Activated B cell treated with CpG ODN at 0.5 μM for 24 hours (primary cell): Measurements from ENCODE around the gene MBOAT1. TPM values are rescaled to one million over a fixed set of nuclear protein-coding genes. Genes with fewer than 3 reads are reported as not detected.

ENCODE experiments used
- ATAC-seq: fragments of 200-7000 bp; cut with Tn5 transposase; one replicate; pipeline ENCODE4 v1.10.0; 2021; ENCODE audit warnings: low read depth, mild to moderate bottlenecking, moderate library complexity
- CTCF ChIA-PET: fragments of 350-600 bp; sonication (Branson Sonifier 250); formaldehyde crosslinking; loops from one replicate; lab custom pipeline; 2021; ENCODE audit warnings: antibody characterized with exemption; lab: Charles Lee
- POLR2A ChIA-PET: fragments of 350-600 bp; sonication (Branson Sonifier 250); formaldehyde crosslinking; loops from one replicate; lab custom pipeline; 2021; ENCODE audit warnings: antibody characterized with exemption; lab: Charles Lee
- DNase-seq: peaks from one replicate; pipeline ENCODE4 v3.0.0; 2022
- H3K27ac Mint-ChIP-seq: one replicate; pipeline ENCODE4 v1.8.0; 2020; ENCODE audit warnings: mixed read lengths
- H3K27me3 Mint-ChIP-seq: one replicate; pipeline ENCODE4 v1.8.0; 2021; ENCODE audit warnings: mixed read lengths
- H3K36me3 Mint-ChIP-seq: one replicate; pipeline ENCODE4 v1.8.0; 2021; ENCODE audit warnings: low read depth, mixed read lengths
- H3K4me1 Mint-ChIP-seq: one replicate; pipeline ENCODE4 v1.8.0; 2021; ENCODE audit warnings: mixed read lengths
- H3K4me3 Mint-ChIP-seq: one replicate; pipeline ENCODE4 v1.8.0; 2020; ENCODE audit warnings: mild to moderate bottlenecking, mixed read lengths
- H3K9me3 Mint-ChIP-seq: one replicate; pipeline ENCODE4 v1.8.0; 2020; ENCODE audit warnings: mixed read lengths
- intact Hi-C: fragments of 100-400 bp; cut with micrococcal nuclease; formaldehyde crosslinking; loops from one replicate; pipeline ENCODE4 v1.15.1; 2024
- total RNA-seq: library from RNA; stranded (reverse); gene quantifications from 2 replicates; pipeline ENCODE4 v1.2.3, GENCODE V29; 2022
- TF ChIP-seq, protein P1 (sequence below): fragments of 200-600 bp; IDR thresholded peaks from one replicate; pipeline ENCODE4 v1.8.0; 2022; ENCODE audit warnings: antibody characterized with exemption, mild to moderate bottlenecking

Gene MBOAT1
- total RNA-seq, 1 donor from 2014 or later: 3.7 TPM

DNA sequence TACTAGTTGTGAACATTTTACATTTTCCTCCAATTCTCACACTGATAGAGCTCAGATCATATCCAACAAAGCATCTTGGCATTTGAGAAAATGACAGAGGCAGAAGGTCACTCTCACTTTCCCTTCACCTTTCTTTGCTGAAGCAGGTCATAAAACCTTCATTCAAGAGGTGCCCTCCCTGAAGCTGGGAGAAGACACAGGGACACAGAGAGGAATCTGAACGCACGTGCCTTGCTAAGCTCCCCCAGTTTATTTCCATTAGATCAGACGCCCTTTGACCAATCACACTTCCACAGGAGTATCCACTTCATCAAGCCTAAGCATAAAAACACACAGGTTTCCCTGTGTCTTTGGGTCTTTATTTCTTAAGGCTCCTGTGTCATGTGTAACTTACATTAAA is 9.2 kb upstream of the MBOAT1 start:
- no peak overlapping the region for H3K4me3 Mint-ChIP-seq
- H3K4me1 Mint-ChIP-seq: no peaks in the 10 kb centered on the region
- ChIA-PET CTCF (no interaction called here), POLR2A (no interaction called here)
- H3K27ac Mint-ChIP-seq: no peak overlapping the region
- ATAC-seq (no peak), DNase-seq (no peak)
- TF ChIP-seq, protein P1, sequence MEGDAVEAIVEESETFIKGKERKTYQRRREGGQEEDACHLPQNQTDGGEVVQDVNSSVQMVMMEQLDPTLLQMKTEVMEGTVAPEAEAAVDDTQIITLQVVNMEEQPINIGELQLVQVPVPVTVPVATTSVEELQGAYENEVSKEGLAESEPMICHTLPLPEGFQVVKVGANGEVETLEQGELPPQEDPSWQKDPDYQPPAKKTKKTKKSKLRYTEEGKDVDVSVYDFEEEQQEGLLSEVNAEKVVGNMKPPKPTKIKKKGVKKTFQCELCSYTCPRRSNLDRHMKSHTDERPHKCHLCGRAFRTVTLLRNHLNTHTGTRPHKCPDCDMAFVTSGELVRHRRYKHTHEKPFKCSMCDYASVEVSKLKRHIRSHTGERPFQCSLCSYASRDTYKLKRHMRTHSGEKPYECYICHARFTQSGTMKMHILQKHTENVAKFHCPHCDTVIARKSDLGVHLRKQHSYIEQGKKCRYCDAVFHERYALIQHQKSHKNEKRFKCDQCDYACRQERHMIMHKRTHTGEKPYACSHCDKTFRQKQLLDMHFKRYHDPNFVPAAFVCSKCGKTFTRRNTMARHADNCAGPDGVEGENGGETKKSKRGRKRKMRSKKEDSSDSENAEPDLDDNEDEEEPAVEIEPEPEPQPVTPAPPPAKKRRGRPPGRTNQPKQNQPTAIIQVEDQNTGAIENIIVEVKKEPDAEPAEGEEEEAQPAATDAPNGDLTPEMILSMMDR: no peak
- no peaks in the 10 kb centered on the region for H3K9me3 Mint-ChIP-seq
- H3K36me3 Mint-ChIP-seq: no peaks in the 10 kb centered on the region
- intact Hi-C loops: no loop called here
- peaks cover 7% of the 10 kb centered on the region for H3K27me3 Mint-ChIP-seq

DNA sequence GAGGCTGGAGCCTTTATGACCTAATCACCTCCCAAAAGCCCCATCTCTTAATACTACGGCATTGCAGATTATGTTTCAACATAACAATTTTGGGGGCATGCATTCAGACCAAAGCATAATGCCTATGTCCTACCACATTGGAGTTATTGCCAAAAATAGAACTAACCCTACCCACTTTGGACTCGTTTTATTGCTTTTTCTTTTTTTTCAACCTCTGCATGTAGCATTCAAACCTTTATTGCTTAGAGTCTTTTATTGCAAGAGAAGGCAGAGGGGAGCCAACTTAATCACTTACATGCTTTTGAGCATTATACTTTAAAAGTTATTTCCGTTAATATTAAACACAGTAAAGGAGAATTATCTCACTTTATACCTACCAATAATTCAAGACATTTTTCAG is 8.1 kb upstream of the MBOAT1 start:
- DNase-seq (no peak), ATAC-seq (no peak)
- Mint-ChIP-seq H3K36me3 (no peaks in the 10 kb centered on the region), H3K27ac (no peak overlapping the region), H3K27me3 (peaks cover 7% of the 10 kb centered on the region), H3K4me3 (no peak overlapping the region), H3K4me1 (no peaks in the 10 kb centered on the region), H3K9me3 (no peaks in the 10 kb centered on the region)
- TF ChIP-seq, protein P1: no peak
- CTCF ChIA-PET: no interaction called here
- POLR2A ChIA-PET: no interaction called here
- intact Hi-C loops: no loop called here

DNA sequence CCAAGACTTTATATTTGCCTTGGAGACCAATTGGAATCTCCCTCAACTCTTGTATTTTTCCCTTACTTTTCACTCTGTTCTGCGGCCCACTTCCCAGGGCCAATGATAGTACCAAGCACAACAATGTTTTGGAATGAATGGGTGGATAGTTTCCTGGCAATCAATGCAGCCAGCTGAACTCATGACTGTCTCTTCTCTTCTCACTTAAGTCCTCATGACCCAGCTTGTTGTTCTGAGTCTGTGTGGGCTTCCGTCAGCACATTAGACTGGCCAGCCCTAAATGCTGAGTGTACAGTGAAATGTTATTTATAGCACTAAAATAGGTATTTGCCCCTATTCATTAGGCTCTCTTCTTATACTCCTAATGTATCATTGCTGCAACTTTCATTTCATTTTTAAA is 5.6 kb upstream of the MBOAT1 start:
- Mint-ChIP-seq H3K9me3 (no peaks in the 10 kb centered on the region), H3K27ac (no peak overlapping the region), H3K4me1 (peaks cover 8% of the 10 kb centered on the region), H3K27me3 (peaks cover 4% of the 10 kb centered on the region), H3K36me3 (no peaks in the 10 kb centered on the region), H3K4me3 (no peak overlapping the region)
- ChIA-PET CTCF (no interaction called here), POLR2A (no interaction called here)
- ATAC-seq (no peak), DNase-seq (no peak)
- TF ChIP-seq, protein P1: no peak
- intact Hi-C loops: no loop called here

DNA sequence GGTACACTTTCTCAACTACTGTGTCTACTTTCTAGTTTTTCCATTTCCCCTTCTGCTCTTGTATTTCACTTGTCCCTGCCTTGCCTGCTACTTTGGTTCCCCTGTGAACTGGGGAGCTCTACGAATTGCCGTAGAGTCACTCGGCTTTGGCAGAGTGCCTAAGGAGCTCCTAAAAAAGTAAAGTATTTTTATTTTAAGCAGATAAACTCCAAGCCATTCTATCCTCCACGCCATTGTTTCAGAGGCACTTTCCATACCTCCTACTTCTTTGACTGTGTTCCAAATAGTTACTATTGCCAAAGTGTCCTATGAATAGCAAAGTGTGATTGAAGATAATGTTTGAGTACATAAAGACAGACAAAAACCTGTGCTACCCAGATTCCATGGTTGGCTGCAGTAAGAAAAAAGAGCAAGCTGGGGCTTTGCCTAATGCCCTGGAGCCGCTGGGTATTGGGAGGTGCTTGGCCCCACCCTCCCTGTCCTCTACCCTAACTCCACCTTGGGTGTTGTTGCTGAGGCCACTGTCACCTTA is 5.1 kb upstream of the MBOAT1 start:
- H3K27me3 Mint-ChIP-seq: peaks cover 3% of the 10 kb centered on the region
- intact Hi-C loops: no loop called here
- no peaks in the 10 kb centered on the region for H3K9me3 Mint-ChIP-seq
- CTCF ChIA-PET: no interaction called here
- H3K4me1 Mint-ChIP-seq: peaks cover 10% of the 10 kb centered on the region
- H3K27ac Mint-ChIP-seq: no peak overlapping the region
- TF ChIP-seq, protein P1: no peak
- no peak overlapping the region for H3K4me3 Mint-ChIP-seq
- peaks cover 2% of the 10 kb centered on the region for H3K36me3 Mint-ChIP-seq
- POLR2A ChIA-PET: interaction anchor here (0.7 kb wide), 1 partner anchor 50 kb away, joined by 3 read pairs; no protein-coding TSS in a partner anchor
- no peak for DNase-seq
- no peak for ATAC-seq

DNA sequence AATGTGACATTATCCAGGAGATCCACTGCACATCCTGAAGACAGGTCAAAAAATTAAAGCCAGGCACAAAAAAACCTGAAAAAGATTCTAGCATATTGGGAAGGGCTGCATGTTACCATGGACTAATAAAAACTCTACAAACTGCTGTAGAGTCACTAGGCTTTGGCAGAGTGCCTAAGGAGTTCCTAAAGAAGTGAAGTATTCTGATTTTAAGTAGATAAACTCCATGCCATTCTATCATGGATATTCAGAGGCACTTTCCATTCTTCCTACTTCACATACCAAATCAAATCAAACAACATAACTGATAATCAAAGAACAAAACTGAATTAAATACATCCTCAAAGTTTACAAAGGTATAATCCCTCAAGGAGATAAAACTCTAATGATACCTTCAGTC is 3.0 kb upstream of the MBOAT1 start:
- H3K36me3 Mint-ChIP-seq: peaks cover 2% of the 10 kb centered on the region
- DNase-seq (no peak), ATAC-seq (no peak)
- H3K27me3 Mint-ChIP-seq: peaks cover 3% of the 10 kb centered on the region
- CTCF ChIA-PET: no interaction called here
- POLR2A ChIA-PET: no interaction called here
- intact Hi-C loops: no loop called here
- H3K4me1 Mint-ChIP-seq: peaks cover 22% of the 10 kb centered on the region
- TF ChIP-seq, protein P1: no peak
- no peak overlapping the region for H3K4me3 Mint-ChIP-seq
- no peak overlapping the region for H3K27ac Mint-ChIP-seq
- H3K9me3 Mint-ChIP-seq: no peaks in the 10 kb centered on the region
